IPS DF 4.7 (cell line): Measurements from ENCODE around the gene ABCC2.
"Not testable (repeated sequence)": the region's sequence is repeated elsewhere in the genome, so short reads cannot be mapped to it uniquely, and the experiment has no call there.

Experiments
- DNase-seq: peaks from one replicate; pipeline ENCODE4 v3.0.0-alpha.2; 2013; ENCODE audit warnings: low spot score; ENCODE audit errors: extremely low read depth

ABCC2 gene

DNA sequence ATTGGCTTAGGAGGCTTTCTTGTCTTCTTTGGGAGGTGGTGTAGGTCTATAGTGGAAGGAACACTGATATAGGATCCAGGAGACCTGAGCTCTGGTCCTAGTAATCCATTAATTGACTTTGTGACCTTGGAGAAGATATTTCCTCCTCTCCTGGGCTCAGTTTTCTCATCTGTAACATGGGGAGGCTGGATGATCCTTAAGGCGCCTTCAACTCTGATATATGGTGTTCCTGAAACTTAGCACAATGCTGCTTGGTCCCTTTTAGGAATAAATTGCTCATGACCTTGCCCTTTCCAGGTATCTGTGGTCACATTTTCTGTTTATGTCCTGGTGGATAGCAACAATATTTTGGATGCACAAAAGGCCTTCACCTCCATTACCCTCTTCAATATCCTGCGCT is 25.3 kb downstream of the ABCC2 start:
- DNase-seq = no peak

DNA sequence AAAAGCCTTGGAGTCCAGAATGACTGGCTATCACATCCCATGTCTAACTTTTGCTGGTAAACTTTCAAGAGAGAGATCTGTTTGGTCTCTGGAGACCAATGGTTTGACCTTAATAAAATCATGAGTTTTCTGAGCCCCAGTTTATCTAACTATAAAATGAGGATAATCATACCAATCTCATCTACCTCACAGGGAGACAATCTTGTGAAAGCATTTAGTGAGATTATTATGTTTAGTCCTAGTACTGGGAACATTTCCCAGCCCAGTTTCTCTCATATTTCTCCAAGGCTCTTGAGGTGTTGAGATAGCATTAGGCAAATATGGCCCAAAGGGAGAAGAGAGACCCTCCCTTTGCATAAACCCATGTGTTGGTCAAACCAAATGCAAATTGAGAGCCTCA is 25.8 kb downstream of the ABCC2 start:
- no peak for DNase-seq

DNA sequence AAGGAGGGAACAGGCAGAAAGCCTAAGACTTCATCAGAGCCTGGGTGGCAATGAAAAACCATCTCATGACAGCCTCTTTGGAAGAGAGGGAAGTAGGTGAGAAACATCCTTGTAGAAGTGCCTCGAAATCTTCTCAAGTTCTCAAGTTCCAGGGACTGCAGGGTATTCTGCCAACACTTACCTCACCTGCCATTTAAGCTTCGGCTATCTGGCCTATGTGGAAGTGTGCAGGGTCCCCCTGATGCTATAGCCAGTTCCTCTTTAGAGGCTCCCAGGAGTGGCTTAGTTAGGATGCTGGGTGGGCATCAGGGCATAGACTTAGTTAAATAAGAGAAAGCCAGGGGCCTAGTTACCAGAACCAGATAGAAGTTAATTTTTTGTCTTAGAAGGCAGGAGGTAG is 27.0 kb downstream of the ABCC2 start:
- DNase-seq = no peak

DNA sequence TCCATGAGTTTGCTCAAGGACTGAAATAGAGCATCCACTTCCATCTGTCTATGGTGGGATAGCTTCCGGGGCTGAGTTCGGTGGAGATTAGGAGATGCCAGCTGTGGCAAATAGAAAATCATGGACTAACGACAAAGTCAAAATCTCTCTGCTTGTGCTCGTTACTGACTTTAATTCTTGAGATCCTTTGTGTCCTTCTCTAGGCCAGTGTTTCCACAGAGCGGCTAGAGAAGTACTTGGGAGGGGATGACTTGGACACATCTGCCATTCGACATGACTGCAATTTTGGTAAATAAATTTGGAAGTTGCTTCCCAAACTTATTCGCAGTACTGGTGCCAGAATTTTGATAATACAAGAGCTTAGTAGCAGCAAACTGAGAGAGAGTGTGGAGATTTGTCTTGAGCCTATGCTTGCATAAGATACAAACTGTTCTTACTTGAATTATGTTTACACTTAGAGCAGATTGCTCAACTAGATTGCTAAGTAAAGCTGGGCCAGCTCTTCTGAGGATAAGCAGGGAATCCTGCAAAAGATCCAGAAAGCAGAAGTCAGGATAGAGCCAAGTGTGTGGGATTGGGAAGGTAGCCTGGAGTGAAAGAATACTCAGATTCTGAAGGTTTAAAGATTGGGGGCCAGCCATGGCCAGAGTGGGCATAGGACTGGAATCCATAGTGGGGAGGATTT is 27.6 kb downstream of the ABCC2 start:
- DNase-seq = no peak

DNA sequence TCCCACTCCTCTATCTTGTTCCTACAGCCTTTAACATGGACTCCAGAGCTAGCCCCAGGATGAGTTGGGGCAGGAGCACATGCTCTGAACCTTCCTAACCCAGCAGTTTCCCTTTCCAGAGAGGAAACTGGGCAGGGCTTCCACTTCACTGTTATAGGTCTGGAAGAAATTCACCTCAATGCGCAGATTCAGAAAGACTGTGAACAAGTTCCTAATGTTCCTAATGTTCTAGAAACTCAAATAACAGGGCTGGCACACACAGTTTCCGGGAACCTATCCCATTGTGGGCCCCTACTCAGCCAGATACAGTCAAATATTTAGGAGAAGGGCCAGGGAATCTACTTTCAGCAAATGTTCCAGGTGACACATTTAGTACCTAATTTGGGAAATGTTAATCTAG is 29.7 kb downstream of the ABCC2 start:
- DNase-seq = no peak

DNA sequence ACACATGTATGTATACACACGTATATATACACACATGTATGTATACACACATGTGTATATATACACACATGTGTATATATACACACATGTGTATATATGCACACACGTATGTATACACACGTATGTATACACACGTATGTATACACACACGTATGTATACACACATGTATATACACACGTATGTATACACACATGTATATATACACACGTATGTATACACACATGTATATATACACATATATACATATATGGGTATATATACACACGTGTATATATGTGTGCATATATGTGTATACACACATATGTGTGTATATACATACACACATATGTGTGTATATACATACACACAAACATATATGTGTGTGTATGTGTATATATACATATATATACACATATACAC is 31.7 kb downstream of the ABCC2 start:
- DNase-seq = no peak

DNA sequence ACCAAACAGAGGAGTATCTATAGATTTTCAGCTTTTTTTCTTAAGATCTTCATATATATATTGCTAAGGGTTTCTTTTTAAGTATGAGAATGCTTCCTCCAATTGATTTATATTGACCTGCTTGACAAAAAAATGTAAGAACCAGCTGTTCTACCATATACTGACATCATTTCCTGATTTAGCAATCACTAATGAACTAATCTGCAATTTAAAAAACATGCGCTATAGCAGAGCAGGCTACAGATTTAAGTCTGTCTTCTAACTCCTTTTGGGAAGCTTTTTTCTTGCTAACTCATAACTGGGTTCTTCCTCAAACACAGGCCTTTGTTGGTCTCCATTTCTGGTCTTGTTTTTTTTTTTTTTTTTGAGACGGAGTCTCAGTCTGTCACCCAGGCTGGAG is 33.2 kb downstream of the ABCC2 start:
- no peak for DNase-seq

DNA sequence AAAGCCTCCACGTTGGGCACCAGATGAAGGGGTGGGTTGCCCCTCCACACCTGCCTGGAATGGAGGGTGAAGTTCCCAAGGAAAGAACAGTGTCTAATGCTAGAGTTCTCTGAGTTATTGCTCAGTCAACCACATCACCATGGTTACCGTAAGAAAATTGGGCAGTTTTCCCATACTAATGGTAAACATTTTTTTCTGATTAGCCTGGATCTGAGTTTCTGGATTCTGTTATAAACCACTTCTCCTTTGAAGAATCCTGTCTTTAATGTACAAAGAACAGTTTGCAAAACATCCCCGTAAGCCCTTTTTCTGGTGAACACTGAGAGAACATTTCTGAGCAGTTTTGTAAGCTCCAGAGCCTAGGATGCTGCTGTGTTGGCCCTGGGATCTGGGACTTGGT is 45.5 kb downstream of the ABCC2 start:
- no peak for DNase-seq

DNA sequence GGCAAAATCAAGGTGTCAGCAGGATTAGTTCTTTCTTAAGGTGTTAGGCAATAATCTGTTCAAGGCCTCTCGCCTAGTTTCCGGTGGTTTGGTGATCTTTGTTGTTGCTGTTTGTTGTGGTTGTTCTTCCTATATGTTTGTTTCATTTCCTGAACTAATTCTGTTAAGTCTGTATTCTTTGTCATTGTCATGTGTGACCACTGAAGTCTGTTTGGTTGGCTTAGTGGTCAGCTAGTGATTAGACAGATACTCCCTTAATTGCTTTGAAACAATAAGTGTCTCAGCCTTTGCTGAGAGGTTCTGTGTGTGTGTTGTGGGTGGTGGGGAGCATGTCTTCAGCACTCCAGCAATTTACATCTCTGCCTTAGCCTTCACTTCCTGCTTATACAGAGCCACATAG is 46.0 kb downstream of the ABCC2 start:
- no peak for DNase-seq

DNA sequence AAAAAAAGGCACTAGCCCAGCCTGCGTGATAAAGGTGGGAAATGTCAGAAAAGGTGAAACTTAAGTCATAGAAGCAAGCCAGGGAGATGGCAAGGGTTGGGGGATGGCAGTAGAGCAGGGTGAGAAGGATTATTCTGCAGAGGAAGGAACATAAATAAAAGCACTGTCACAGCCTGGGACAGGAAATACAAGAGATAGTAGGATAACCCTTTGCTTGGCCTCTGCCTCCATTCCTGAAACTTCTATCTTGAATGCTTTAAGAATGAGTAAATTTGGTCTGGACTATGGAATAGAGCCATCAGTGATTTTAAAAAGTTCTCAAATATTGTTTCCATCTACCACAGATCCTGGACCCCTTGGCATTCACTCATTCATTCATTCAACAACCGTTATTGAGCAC is 50.0 kb downstream of the ABCC2 start:
- DNase-seq = no peak

DNA sequence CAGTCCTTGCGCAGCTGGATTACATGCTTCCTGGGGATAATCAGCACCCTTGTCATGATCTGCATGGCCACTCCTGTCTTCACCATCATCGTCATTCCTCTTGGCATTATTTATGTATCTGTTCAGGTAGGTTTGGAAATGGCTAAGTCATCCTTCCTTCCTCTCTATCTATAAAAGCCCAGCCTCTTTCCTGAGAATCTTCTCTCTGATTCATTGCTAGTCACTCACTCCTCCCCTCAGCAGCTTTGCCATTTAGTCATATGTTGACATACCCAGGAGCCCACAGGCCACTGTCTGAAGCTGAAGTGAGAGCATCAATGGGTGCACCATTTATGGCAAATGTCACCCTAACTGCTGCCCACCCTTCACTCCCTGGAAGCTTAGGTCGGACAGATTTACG is 52.0 kb downstream of the ABCC2 start:
- no peak for DNase-seq

DNA sequence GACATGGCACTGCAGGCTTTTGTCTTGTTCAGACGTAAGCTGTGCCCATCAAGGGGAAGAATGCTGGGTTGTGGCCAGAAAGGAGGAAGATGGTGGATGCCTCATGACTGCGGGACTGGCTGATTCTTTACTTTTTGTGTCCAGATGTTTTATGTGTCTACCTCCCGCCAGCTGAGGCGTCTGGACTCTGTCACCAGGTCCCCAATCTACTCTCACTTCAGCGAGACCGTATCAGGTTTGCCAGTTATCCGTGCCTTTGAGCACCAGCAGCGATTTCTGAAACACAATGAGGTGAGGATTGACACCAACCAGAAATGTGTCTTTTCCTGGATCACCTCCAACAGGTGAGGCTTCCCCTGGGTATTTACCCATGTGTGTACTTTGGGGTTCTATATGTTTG is 53.5 kb downstream of the ABCC2 start:
- no peak for DNase-seq

DNA sequence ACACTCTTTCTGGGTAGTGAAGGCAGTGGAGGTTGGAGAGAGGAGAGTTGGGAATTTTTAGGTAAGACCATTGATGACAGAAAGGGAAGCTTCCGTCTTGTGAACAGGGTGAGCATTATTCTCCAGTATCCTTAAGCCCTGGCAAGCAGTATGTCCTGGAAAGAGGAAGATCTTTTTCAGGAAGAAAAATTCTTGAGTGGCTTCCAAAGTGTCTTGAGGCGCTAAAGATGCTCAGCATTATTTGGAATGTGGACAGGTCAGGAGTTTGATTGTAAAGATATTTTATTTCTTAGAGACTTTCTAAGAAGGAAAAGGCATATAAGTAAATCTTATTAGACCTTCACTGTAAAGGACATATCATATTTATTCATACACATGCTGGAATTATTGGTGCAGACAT is 54.3 kb downstream of the ABCC2 start:
- no peak for DNase-seq

DNA sequence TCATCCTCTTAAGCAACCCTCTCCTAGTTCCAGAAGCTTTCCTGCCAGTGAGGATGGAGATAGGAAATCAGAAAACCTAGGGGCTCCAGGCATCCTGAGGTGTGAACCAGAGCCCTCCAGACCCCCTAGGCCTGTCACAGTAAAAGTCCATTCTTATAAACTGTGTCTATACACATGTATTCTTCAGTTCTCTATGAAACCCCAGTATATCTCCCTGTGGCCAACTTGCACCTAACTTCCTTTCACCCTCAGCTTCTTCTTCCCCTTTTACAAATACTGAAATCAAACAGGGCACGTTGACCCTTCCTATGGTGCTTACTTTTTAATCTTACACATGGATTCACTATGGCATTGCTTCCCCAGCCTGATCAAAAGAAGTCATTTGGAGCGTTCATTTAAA is 58.4 kb downstream of the ABCC2 start:
- DNase-seq = not testable (repeated sequence)

DNA sequence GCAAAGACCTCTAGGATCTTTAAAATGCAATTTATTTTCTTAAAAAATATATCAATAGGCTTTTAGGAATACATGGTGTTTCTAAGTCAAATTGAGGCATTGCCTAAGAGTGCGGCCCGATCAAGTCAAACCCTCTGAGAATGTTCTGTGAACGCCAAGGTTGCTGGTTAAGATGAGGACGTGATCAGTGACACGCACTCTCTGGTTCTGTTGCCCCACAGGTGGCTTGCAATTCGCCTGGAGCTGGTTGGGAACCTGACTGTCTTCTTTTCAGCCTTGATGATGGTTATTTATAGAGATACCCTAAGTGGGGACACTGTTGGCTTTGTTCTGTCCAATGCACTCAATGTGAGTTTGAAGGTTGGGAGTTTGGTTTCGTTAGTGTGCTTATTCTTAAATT is 59.3 kb downstream of the ABCC2 start:
- no peak for DNase-seq

DNA sequence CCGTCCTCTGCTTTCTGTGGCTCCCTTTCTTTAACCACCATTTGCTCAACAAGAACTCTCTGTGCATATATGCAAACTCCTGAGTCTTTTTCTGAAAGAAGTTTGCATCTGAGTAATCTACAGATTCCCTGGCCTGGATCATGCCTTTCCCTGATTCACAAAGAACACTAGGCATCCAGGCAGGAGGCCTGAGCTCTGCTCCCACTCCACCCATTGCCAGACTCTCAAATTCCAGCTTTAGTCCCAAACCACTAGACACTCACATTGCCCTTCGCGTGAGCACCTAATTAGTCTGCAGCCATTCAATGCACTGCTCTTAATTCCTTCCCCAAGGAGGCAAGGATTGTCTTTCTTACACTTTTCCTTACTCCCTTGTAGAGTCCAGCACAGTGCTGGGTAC is 60.9 kb downstream of the ABCC2 start:
- no peak for DNase-seq

DNA sequence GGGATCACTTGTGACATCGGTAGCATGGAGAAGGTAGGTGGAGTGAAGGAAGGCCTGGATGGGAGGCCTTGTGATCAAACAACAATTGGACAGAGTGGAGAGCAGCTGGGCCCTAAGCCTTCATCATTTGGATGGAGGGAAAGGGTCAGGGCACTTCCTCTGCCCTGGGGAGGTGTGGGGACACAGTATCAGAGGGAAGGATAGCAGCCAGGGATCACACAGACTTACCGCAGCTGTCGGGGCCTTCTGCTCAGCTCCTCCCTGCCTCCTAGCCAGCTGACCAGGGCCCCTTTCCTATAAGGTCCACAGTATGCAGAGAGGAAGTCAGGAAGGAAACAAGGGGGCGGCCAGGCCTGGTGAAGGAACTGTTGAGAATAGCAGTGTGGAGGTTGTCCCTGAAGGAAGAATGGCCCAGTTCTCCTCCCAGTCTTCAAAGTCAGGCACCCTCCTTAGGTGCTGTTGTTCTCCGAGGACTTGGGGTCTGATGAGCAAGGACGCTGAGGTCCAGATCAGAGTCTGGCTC is 62.1 kb downstream of the ABCC2 start:
- DNase-seq = no peak

DNA sequence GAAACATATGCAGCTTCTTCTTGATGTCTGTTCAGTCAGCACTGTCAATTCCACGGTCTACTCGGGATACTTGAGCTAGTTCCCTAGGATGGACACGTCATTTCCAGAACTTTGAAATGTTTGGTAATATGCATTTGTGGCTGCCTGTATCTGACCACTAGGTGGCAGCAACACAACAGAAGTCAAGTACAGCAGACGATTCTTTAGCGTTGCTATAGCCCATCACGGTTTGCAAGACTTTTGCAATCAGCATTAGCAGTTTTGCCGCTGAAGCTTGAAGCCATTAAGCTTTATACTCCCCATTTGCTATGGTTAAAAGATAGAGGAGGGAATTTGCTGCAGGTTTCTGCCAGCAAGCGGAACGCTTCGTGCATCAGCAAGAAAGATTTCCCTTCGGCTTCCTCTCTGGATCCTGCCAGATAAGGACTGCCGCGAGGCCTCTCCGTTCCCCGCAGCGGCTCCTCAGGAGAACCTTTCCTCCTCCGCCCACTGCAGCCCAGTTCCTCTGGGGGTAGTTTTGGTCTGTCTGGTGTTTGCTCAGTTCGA is 63.5 kb downstream of the ABCC2 start:
- DNase-seq = peak; percentile 89

DNA sequence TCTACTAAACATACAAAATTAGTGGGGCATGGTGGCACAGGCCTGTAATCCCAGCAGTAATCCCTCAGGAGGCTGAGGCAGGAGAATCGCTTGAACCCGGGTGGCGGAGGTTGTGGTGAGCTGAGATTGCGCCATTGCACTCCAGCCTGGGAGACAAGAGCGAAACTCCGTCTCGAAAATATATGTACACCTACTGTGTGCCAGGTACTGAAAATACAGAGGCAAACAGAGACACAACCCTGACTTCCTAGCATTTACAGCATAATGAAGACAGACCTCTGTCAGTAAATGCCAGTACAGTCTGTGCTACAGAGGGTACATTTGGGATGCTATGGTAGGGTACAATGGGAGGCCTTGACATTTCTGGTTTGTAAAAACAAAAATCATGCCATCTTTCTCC is 66.6 kb downstream of the ABCC2 start:
- no peak for DNase-seq

DNA sequence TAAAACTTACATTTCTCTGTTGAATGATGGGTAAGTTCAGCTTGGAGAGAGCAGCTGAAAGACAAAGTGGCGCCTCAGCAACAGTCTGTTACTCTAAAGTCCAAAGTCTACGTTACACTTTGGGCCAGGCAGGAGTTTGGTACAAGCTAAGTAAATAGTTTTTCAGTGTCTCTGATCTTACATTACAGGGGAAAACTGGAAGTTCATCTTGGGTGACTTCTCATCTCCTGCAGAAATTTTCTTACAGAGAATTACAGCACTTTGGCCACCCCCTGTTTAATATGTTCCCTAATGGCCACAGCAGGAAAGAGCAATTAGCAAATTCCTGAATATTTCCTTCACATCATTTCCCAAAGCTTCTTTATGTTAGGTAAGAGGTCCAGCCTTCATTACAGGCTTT is 67.1 kb downstream of the ABCC2 start:
- no peak for DNase-seq

DNA sequence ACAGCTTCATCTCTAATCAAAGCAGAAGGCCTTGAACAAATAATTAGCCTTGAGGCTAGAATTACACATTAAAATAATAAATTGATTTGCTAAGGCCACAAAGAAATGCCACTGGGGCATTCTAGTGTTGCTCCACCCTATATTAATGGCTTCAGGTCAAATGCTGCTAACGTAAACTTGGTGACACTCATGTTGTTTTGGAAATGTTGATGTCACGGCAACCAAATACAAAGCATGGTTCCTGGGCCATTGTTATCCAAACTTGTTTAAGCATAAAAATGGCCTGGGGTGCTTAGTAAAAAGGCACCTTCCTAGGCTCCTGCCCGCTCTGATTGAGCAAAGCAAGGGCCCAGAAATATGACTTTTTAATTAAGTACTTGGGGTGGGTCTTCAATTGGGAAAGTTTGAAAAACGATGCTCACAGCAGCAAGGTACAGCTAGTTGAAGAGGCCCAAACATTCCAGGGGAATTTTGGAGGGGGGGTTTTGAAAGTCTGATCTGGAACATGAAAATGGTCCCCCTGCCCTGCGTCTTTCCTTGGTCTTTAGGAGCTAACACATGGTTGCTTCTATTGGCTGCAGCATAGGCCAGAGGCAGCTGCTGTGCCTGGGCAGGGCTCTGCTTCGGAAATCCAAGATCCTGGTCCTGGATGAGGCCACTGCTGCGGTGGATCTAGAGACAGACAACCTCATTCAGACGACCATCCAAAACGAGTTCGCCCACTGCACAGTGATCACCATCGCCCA is 67.8 kb downstream of the ABCC2 start:
- peak; percentile 84 for DNase-seq

DNA sequence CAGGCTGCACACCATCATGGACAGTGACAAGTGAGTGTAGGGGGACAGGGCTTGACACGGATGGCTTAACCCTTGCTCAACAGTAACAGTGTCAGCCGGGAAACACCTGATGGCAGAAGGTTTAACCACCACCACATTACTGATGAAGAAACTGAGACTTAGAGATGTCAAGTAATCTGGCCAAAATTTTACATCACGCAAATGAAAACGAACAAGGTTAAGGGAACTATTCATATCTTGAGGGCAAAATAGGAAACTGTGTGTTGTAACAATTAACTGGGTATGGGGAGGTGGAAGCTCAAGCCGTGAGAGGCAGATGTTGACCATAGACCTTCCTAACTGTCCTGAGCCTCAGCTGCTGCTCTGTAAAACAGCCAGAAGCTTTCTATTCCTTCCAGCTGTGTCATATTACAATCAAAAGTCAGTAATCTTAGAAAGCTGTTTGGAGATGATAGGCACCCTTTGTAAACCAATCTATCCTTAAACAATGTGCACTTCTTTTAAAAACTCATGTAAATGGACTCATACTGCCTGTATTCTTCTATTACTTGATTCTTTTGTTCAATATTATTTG is 68.4 kb downstream of the ABCC2 start:
- DNase-seq = no peak
